A673 (cell line): ENCODE measurements around the gene LTBP2. TPM values are rescaled to one million over a fixed set of nuclear protein-coding genes. Genes with fewer than 3 reads are reported as not detected.

Experiments
- BruUV-seq: library from RNA; stranded (reverse); fragments of 400-500 nt; replicated peaks from 2 replicates; lab custom pipeline; 2021; lab: Mats Ljungman, UMichigan
- CTCF ChIA-PET: fragments of 300-600 bp; sonication (Branson Sonifier 250); formaldehyde crosslinking; loops from one replicate; lab custom pipeline; 2022; ENCODE audit warnings: antibody characterized with exemption; lab: Charles Lee
- POLR2A ChIA-PET: fragments of 300-600 bp; sonication (Branson Sonifier 250); formaldehyde crosslinking; loops from one replicate; lab custom pipeline; 2022; ENCODE audit warnings: antibody characterized with exemption; ENCODE audit not compliant: low non-redundant PET; lab: Charles Lee
- DNase-seq: peaks from one replicate; pipeline ENCODE4 v3.0.0-alpha.2; 2015; ENCODE audit warnings: low spot score
- H3K27ac ChIP-seq: fragments of 200-600 bp; sonication (generic); 2 replicates; pipeline ENCODE4 v1.5.1; 2016; ENCODE audit warnings: mixed run types, low read depth, mild to moderate bottlenecking, mixed read lengths, antibody characterized with exemption, low read length; ENCODE audit not compliant: poor library complexity, severe bottlenecking
- H3K27me3 ChIP-seq: fragments of 200-600 bp; sonication (generic); replicated peaks from 2 replicates; pipeline ENCODE4 v1.6.1; 2017; ENCODE audit warnings: mixed run types, low read depth, mild to moderate bottlenecking, mixed read lengths, antibody characterized with exemption, low read length; ENCODE audit not compliant: insufficient read depth, poor library complexity
- H3K36me3 ChIP-seq: fragments of 200-600 bp; sonication (generic); 2 replicates; pipeline ENCODE4 v1.6.1; 2016; ENCODE audit warnings: mixed run types, mild to moderate bottlenecking, mixed read lengths, antibody characterized with exemption, low read length; ENCODE audit not compliant: insufficient read depth, poor library complexity, severe bottlenecking
- H3K4me1 ChIP-seq: fragments of 200-600 bp; sonication (generic); 2 replicates; pipeline ENCODE4 v1.6.1; 2017; ENCODE audit warnings: mixed run types, mild to moderate bottlenecking, mixed read lengths, antibody characterized with exemption, low read length; ENCODE audit not compliant: insufficient read depth, poor library complexity, severe bottlenecking
- H3K4me3 ChIP-seq: fragments of 200-600 bp; sonication (generic); 2 replicates; pipeline ENCODE4 v1.5.1; 2016; ENCODE audit warnings: low read depth, mixed run types, mild to moderate bottlenecking, mixed read lengths, low read length; ENCODE audit not compliant: poor library complexity, severe bottlenecking
- H3K9me3 ChIP-seq: fragments of 200-600 bp; sonication (generic); 2 replicates; pipeline ENCODE4 v1.6.1; 2016; ENCODE audit warnings: mixed run types, low read depth, mild to moderate bottlenecking, mixed read lengths, antibody characterized with exemption, low read length; ENCODE audit not compliant: poor library complexity, severe bottlenecking
- EZH2 ChIP-seq: fragments of 200-600 bp; sonication (generic); IDR thresholded peaks from 2 replicates; pipeline ENCODE4 v1.6.1; 2017; ENCODE audit warnings: borderline replicate concordance, low read depth, mild to moderate bottlenecking, mixed read lengths, antibody characterized with exemption, low read length; ENCODE audit not compliant: poor library complexity, severe bottlenecking
- intact Hi-C: fragments of 100-400 bp; cut with micrococcal nuclease; formaldehyde crosslinking; loops from one replicate; pipeline ENCODE4 v1.10.0; 2022; ENCODE audit not compliant: unreplicated experiment
- total RNA-seq: library from RNA; stranded (reverse); gene quantifications from 2 replicates; pipeline ENCODE4 v1.2.3, GENCODE V29; 2021
- TF ChIP-seq, protein P1 (sequence below): fragments of 300-800, 200-600 bp; sonication (generic); conservative IDR thresholded peaks from 2 replicates; pipeline ENCODE4 v1.5.1; 2017; ENCODE audit warnings: low read depth, mild to moderate bottlenecking, antibody characterized with exemption, low read length, moderate library complexity, mixed read lengths

Gene LTBP2
- total RNA-seq, 1 experiment from 2014 or later, result 0.26 TPM

DNA sequence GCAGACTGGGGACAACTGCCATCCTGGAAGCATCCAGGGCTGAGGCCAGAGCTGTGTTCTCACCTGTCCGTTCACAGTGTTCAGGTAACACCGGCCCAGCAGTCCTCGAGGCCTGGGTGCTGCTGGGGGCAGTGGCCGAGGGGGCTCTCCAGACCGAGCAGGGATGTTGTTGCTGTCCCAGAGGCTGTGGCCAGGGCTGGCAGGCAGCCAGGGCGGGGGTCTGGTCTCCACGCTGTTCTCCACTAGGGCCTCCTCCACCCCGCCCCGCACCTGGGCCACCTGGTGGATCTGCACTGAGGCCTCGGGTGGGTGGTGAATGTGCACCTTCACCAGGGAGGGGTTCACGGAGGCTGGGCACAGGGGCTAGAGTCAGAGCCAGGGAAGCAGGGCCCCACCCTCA lies 61.0 kb downstream of the LTBP2 start:
- no peaks in the 10 kb centered on the region for H3K9me3 ChIP-seq
- BruUV-seq, result no TSS peak
- no peak overlapping the region for H3K27ac ChIP-seq
- TF ChIP-seq, protein P1, sequence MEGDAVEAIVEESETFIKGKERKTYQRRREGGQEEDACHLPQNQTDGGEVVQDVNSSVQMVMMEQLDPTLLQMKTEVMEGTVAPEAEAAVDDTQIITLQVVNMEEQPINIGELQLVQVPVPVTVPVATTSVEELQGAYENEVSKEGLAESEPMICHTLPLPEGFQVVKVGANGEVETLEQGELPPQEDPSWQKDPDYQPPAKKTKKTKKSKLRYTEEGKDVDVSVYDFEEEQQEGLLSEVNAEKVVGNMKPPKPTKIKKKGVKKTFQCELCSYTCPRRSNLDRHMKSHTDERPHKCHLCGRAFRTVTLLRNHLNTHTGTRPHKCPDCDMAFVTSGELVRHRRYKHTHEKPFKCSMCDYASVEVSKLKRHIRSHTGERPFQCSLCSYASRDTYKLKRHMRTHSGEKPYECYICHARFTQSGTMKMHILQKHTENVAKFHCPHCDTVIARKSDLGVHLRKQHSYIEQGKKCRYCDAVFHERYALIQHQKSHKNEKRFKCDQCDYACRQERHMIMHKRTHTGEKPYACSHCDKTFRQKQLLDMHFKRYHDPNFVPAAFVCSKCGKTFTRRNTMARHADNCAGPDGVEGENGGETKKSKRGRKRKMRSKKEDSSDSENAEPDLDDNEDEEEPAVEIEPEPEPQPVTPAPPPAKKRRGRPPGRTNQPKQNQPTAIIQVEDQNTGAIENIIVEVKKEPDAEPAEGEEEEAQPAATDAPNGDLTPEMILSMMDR, result no peak
- no peaks in the 10 kb centered on the region for H3K4me1 ChIP-seq
- ChIA-PET CTCF (no interaction called here), POLR2A (no interaction called here)
- intact Hi-C loops, result no loop called here
- no peaks in the 10 kb centered on the region for H3K36me3 ChIP-seq
- no peak overlapping the region for H3K4me3 ChIP-seq
- no peak for DNase-seq
- no peaks in the 10 kb centered on the region for H3K27me3 ChIP-seq

DNA sequence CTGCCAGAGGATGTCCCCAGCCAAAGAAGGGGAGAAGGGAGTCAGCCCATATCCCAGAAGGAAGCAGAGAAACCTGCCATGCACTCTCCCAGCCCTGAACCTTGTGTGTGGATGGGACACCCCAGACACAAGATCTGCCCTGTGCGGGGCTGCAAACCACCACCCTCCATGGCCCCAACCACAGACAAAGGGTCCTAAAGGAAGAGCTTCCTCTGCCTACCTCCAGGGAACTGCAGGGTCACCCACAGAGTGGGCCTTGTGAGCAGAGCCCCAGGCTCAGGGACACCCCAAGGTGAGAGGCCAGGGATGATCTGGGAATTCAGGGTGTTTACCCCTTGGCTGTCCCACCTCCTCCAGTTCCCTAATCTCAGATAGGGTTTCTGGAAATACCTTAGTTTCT lies 62.0 kb downstream of the LTBP2 start:
- Histone ChIP-seq H3K36me3 (no peaks in the 10 kb centered on the region), H3K27me3 (no peaks in the 10 kb centered on the region), H3K9me3 (no peaks in the 10 kb centered on the region), H3K27ac (no peak overlapping the region), H3K4me3 (no peak overlapping the region), H3K4me1 (no peaks in the 10 kb centered on the region)
- ChIA-PET CTCF (no interaction called here), POLR2A (no interaction called here)
- no peak for TF ChIP-seq EZH2
- TF ChIP-seq, protein P1, result no peak
- intact Hi-C loops, result no loop called here
- DNase-seq, result no peak
- no TSS peak for BruUV-seq

DNA sequence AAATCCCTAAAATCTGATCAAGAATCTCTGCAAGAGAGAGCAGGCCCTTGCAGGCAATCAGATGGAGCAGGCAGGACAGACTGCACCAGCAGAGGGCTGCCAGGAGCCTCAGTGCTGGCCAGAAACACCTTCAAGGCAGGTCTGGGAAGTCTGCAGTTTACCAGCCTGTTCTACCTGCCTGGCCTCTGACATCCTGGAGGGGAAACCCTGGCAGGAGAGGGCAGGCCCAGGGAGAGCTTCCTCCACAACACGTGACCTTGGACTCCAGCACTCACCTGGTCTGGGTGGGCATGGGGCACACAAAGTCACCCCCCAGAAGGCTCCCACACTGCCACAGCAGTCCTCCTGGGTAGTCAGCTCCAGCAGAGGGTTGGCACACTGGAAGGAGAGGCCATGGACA lies 62.4 kb downstream of the LTBP2 start:
- no TSS peak for BruUV-seq
- H3K36me3 ChIP-seq, result no peaks in the 10 kb centered on the region
- ChIA-PET CTCF (no interaction called here), POLR2A (no interaction called here)
- TF ChIP-seq, protein P1, result no peak
- TF ChIP-seq EZH2, result no peak
- H3K27me3 ChIP-seq, result no peaks in the 10 kb centered on the region
- H3K4me1 ChIP-seq, result no peaks in the 10 kb centered on the region
- DNase-seq, result no peak
- intact Hi-C loops, result no loop called here
- no peak overlapping the region for H3K4me3 ChIP-seq
- H3K27ac ChIP-seq, result no peak overlapping the region
- H3K9me3 ChIP-seq, result no peaks in the 10 kb centered on the region
